Osteoblast (primary cell): Measurements from ENCODE around the gene ADGRA1. TPM values are rescaled to one million over a fixed set of nuclear protein-coding genes. Genes with fewer than 3 reads are reported as not detected.
"Not testable (repeated sequence)": the region's sequence is repeated elsewhere in the genome, so short reads cannot be mapped to it uniquely, and the experiment has no call there.

Source experiments
- DNase-seq: peaks from one replicate; pipeline ENCODE4 v3.0.0; 2011; ENCODE audit warnings: low spot score, mixed read lengths; ENCODE audit not compliant: insufficient read length; ENCODE audit errors: missing footprints
- H2AFZ ChIP-seq: 2 replicates; pipeline ENCODE4 v1.6.0; 2011; ENCODE audit warnings: mild to moderate bottlenecking, low read length
- H3K27ac ChIP-seq: 2 replicates; pipeline ENCODE4 v1.5.1; 2011; ENCODE audit warnings: mild to moderate bottlenecking, low read depth, low read length, moderate library complexity
- H3K27me3 ChIP-seq: 2 replicates; pipeline ENCODE4 v1.6.0; 2012; ENCODE audit warnings: mild to moderate bottlenecking, control low read depth, inconsistent platforms, low read length, moderate library complexity; ENCODE audit not compliant: insufficient read depth
- H3K36me3 ChIP-seq: 2 replicates; pipeline ENCODE4 v1.5.1; 2011; ENCODE audit warnings: mild to moderate bottlenecking, low read length, control low read depth, moderate library complexity; ENCODE audit not compliant: insufficient read depth
- H3K4me1 ChIP-seq: 2 replicates; pipeline ENCODE4 v1.5.1; 2011; ENCODE audit warnings: mild to moderate bottlenecking, low read length, control low read depth, moderate library complexity; ENCODE audit not compliant: insufficient read depth
- H3K4me2 ChIP-seq: 2 replicates; pipeline ENCODE4 v1.6.0; 2011; ENCODE audit warnings: mild to moderate bottlenecking, low read length; ENCODE audit not compliant: insufficient read depth
- H3K4me3 ChIP-seq: fragments of 200-600 bp; sonication (generic); 3 replicates; pipeline ENCODE4 v1.5.1; 2012; ENCODE audit warnings: mild to moderate bottlenecking, low read length, inconsistent platforms; ENCODE audit not compliant: insufficient read depth
- H3K79me2 ChIP-seq: 2 replicates; pipeline ENCODE4 v1.6.0; 2012; ENCODE audit warnings: mild to moderate bottlenecking, low read length, control low read depth, inconsistent platforms; ENCODE audit not compliant: insufficient read depth
- H3K9me3 ChIP-seq: 2 replicates; pipeline ENCODE4 v1.5.1; 2011; ENCODE audit warnings: low read depth, low read length, control low read depth
- H4K20me1 ChIP-seq: 2 replicates; pipeline ENCODE4 v1.6.0; 2012; ENCODE audit warnings: mild to moderate bottlenecking, low read length, control low read depth; ENCODE audit not compliant: insufficient read depth
- CTCF ChIP-seq: IDR thresholded peaks from 2 replicates; pipeline ENCODE4 v1.5.1; 2011; ENCODE audit warnings: mild to moderate bottlenecking, low read depth, low read length, moderate library complexity; ENCODE audit errors: extremely low read depth
- total RNA-seq: library from RNA; depleted of rRNA; stranded (reverse); fragments of >200 nt; gene quantifications from 2 replicates; pipeline ENCODE4 v1.2.3, GENCODE V29; 2012

ADGRA1 gene
- total RNA-seq, 1 donor, result not detected

- Histone ChIP-seq H3K27me3 (no peaks in the 10 kb centered on the region), H3K4me3 (no peak overlapping the region), H3K4me1 (no peaks in the 10 kb centered on the region), H3K27ac (no peak overlapping the region), H3K4me2 (no peak overlapping the region), H4K20me1 (no peaks in the 10 kb centered on the region), H3K79me2 (no peaks in the 10 kb centered on the region), H3K9me3 (peaks cover 5% of the 10 kb centered on the region), H2AFZ (no peak overlapping the region), H3K36me3 (no peaks in the 10 kb centered on the region)
- DNase-seq, result no peak
- TF ChIP-seq CTCF, result no peak
Measured at GRCh38 chr10:133109711-133110110, 22.0 kb downstream of the ADGRA1 start.

DNA sequence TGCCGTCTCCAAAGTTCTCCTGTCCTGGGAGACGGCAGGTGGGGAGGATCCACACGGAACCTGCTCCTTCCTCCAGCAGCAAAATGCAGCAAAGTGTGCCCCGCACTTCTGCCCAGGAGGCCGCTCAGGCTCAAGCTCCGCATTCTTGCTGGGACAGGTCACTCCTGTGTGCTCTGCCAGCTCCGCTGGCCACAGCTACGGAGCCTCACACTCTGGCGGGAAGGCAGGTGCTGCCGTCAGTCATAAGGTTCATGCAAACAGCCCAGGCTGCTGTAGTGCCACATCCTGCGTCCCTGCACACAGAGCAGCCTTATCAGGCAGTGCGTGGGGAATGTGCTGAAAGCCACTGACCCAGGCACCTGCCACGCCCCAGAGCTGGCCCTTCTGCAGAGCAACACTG, 22.4 kb downstream of the ADGRA1 start:
- H2AFZ ChIP-seq, result no peak overlapping the region
- H3K27ac ChIP-seq, result no peak overlapping the region
- no peak for TF ChIP-seq CTCF
- DNase-seq, result no peak
- no peak overlapping the region for H3K4me3 ChIP-seq
- H3K27me3 ChIP-seq, result no peaks in the 10 kb centered on the region
- no peaks in the 10 kb centered on the region for H4K20me1 ChIP-seq
- no peaks in the 10 kb centered on the region for H3K4me1 ChIP-seq
- H3K4me2 ChIP-seq, result no peak overlapping the region
- no peaks in the 10 kb centered on the region for H3K79me2 ChIP-seq
- H3K36me3 ChIP-seq, result no peaks in the 10 kb centered on the region
- H3K9me3 ChIP-seq, result peaks cover 5% of the 10 kb centered on the region

GRCh38 chr10:133110609-133111275, 23.0 kb downstream of the ADGRA1 start:
- Histone ChIP-seq H3K4me3 (no peak overlapping the region), H3K79me2 (no peaks in the 10 kb centered on the region), H3K4me1 (no peaks in the 10 kb centered on the region), H3K27me3 (no peaks in the 10 kb centered on the region), H2AFZ (no peak overlapping the region), H3K9me3 (peaks cover 5% of the 10 kb centered on the region), H4K20me1 (no peaks in the 10 kb centered on the region), H3K36me3 (no peaks in the 10 kb centered on the region), H3K4me2 (no peak overlapping the region), H3K27ac (no peak overlapping the region)
- DNase-seq, result no peak
- no peak for TF ChIP-seq CTCF

- H3K9me3 ChIP-seq, DNase-seq, H3K4me2 ChIP-seq, H3K27me3 ChIP-seq, H3K27ac ChIP-seq, H3K4me3 ChIP-seq, H4K20me1 ChIP-seq, H3K79me2 ChIP-seq, H3K4me1 ChIP-seq, H3K36me3 ChIP-seq, H2AFZ ChIP-seq: not testable (repeated sequence)
Measured at GRCh38 chr10:133111640-133112039, 23.9 kb downstream of the ADGRA1 start.
